ENCODE measurements around the gene MYO7A.
A peak's percentile ranks its signal among the peaks of the same experiment; 100 is the strongest.

MYO7A gene

GRCh38 chr11:77127920-77128691, at the start of gene MYO7A:
TSS of gene MYO7A (plus strand) at chr11:77128246. CDS start at chr11:77130635, 2,389 bp downstream.
- no peak for DNase-seq

GRCh38 chr11:77079666-77080065, 48.4 kb upstream of the MYO7A start:
- no peak for DNase-seq

- no peak for DNase-seq
These were observed 47.3 kb upstream of the MYO7A start for GRCh38 chr11:77080643-77081210.

GRCh38 chr11:77081381-77081851, 46.6 kb upstream of the MYO7A start:
- DNase-seq: no peak

- no peak for DNase-seq
These were observed 45.8 kb upstream of the MYO7A start for GRCh38 chr11:77081976-77082836.

GRCh38 chr11:77082838-77083565, 45.0 kb upstream of the MYO7A start:
- no peak for DNase-seq

GRCh38 chr11:77083566-77084245, 44.3 kb upstream of the MYO7A start:
- DNase-seq: no peak

GRCh38 chr11:77084581-77085191, 43.4 kb upstream of the MYO7A start:
- no peak for DNase-seq

GRCh38 chr11:77085652-77086051, 42.4 kb upstream of the MYO7A start:
- DNase-seq: no peak

- no peak for DNase-seq
These were observed 41.2 kb upstream of the MYO7A start for GRCh38 chr11:77086521-77087472.

- DNase-seq: no peak
These were observed 40.3 kb upstream of the MYO7A start for GRCh38 chr11:77087723-77088225.

GRCh38 chr11:77088236-77089003, 39.6 kb upstream of the MYO7A start:
- DNase-seq: no peak

- DNase-seq: no peak
These were observed 39.0 kb upstream of the MYO7A start for GRCh38 chr11:77089004-77089545.

GRCh38 chr11:77090046-77090372, 38.0 kb upstream of the MYO7A start:
- no peak for DNase-seq

GRCh38 chr11:77090373-77091111, 37.5 kb upstream of the MYO7A start:
- DNase-seq: no peak

GRCh38 chr11:77091146-77091940, 36.7 kb upstream of the MYO7A start:
- DNase-seq: peak; percentile 21

GRCh38 chr11:77092382-77092781, 35.7 kb upstream of the MYO7A start:
- DNase-seq: no peak
